GM19099 (cell line): ENCODE results near the gene LRRC4C.

Experiments
- POLR2A ChIP-seq: IDR thresholded peaks from 3 replicates; pipeline ENCODE4 v1.6.1; 2011; ENCODE audit warnings: low read depth; ENCODE audit not compliant: insufficient read length; ENCODE audit errors: extremely low read depth

The LRRC4C gene

DNA sequence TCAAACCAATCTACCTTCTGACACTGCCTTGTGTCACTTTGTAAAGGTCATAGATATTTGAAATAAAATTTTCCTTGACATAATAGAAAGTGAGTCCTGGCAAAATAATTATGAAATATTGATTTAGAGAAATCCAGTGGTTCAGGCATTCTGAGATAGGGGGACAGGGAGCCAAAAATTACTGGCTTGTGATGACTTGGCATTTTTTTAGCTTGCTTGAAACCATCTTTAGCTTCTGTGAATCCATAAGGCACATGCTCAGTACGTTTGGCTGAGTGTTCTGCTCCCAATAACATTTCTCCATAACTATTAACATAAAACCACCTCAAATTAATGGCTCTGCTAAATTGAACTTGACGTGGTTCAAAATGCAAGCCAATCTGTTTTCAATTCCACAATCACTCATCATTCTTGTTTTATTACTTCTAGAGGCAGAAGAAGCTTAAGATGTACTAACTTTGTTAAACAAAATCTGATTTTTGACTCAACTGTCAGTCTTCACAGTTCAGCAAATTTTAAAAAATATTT is 209.0 kb downstream of the LRRC4C start:
- no peak for TF ChIP-seq POLR2A

GRCh38 chr11:41247621-41248020 is 211.8 kb downstream of the LRRC4C start:
- TF ChIP-seq POLR2A: no peak

DNA sequence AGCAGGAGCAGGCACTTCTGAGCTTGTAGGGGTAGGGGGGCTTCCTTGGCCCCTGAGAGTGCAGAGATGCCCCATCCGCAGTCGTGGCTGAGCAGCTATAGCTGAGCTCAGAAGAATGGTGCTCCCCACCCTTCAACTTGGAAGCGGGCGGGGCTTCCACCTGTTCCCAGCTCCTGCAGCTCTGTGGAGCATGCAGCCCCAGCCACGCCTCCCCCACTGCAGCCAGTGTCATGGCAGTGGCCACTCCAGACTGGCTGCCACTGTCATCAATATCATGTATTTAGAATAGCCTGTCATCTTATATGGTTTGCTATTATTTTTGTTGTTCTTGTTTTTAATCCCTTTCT is 213.1 kb downstream of the LRRC4C start:
- TF ChIP-seq POLR2A: no peak

DNA sequence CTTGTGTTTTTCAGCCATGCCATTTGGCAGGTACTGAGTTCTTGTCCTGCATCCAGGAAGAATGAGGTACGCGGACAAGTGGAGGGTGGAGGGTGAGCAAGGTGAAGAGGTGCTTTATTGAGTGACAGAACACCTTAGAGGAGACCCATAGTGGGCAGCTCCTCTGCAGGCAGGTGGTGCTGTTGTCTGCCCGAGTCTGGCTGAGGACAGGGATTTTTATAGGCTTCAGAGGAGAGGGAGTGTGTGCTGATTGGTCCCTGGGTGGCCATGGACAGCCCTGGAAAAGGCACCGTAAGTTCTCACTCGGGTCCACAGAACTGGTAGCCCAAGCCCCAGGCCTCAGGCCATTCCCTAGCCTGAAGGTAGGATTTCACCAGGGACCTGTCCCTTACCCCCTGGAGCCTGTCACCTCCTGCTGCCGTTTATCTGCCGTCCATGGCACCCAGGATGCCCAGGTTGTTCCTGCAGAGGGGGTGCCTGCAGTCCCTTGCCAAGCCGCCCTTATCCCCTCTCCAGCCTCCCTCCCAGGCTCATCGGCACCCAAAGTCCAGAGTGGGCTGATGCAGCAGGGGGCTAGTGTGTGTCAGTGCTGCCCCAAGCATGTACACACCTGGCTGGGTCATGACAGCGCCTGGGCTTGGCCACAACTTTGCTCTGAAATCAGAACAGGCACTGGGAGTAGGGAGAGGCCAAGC is 213.6 kb downstream of the LRRC4C start:
- no peak for TF ChIP-seq POLR2A

DNA sequence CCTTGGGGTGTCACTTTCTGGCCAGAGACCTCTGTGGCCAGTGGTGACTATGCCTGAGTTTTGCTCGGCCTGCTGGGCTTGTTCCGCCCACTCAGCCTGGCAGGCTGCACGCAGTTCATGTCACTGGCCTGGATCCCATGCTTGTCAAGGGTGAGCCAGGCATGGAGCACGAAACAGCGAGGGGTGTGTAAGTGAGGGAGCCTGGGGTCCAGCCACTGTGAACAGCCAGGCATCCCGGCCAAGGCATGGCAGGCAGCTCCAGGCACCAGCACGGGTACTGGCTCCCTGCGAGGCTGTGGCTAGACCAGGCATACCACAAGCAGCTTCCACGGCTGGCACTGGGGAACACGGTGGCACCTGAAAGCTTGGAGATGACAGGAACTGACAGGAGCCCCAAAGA is 214.3 kb downstream of the LRRC4C start:
- TF ChIP-seq POLR2A: no peak

- TF ChIP-seq POLR2A: no peak
These were observed 222.1 kb downstream of the LRRC4C start for GRCh38 chr11:41237382-41237781.

- no peak for TF ChIP-seq POLR2A
These were observed 223.8 kb downstream of the LRRC4C start for GRCh38 chr11:41235668-41236067.

DNA sequence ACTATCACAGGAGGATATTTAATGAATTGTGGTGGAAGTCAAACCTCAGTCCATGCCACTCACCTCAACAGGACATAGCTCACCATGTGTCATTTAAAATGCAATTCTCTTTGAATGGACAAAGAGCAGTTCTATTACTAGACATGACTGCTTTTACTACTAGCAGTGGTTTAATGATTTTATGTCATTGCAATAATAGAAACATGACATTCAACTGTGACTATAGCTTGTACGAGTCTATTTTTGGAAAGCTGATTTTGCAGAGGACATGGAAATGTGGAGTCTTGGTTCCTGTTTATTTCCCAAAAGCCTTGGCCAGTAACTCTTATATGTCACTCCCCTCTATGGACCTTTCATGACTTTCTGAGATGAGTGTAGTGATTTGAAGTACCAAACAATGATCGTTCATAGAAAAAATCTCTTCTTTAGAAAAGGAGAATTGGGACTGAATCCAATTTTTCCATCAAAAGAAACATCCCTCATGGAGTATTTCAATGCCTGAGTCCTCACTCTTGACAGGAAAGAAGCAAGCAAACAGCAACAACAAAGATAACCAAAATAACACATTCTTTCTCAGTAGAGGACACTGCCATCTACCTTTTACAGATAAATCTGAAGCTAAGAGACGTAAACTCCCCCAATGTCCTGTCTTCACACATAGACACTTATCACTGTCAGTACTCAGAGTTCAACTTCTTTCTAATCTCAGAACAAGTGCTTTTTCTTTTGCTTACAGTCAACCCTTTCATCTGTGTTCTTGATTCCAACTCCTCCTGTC is 233.4 kb downstream of the LRRC4C start:
- no peak for TF ChIP-seq POLR2A

DNA sequence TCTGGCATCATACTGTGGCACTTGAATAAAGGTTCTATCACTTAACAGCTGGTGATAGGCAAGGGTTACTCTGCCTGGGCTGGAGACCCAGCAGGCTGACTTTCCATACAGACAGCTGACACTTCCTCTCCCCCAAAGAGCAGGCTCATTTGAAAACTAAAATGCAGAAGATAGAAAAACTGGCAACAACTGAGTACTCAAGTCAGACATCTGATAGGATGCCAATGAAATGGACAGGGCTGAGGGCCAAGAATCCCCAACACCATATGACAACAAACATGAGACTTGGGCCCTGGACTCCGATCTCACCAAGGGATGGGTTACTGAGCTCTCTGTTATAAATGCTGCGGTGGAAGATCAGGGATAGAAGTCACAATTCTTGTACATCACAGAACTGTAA is 237.2 kb downstream of the LRRC4C start:
- TF ChIP-seq POLR2A: no peak

GRCh38 chr11:41206388-41206787 is 253.1 kb downstream of the LRRC4C start:
- no peak for TF ChIP-seq POLR2A

GRCh38 chr11:41201156-41201555 is 258.3 kb downstream of the LRRC4C start:
- TF ChIP-seq POLR2A: no peak

DNA sequence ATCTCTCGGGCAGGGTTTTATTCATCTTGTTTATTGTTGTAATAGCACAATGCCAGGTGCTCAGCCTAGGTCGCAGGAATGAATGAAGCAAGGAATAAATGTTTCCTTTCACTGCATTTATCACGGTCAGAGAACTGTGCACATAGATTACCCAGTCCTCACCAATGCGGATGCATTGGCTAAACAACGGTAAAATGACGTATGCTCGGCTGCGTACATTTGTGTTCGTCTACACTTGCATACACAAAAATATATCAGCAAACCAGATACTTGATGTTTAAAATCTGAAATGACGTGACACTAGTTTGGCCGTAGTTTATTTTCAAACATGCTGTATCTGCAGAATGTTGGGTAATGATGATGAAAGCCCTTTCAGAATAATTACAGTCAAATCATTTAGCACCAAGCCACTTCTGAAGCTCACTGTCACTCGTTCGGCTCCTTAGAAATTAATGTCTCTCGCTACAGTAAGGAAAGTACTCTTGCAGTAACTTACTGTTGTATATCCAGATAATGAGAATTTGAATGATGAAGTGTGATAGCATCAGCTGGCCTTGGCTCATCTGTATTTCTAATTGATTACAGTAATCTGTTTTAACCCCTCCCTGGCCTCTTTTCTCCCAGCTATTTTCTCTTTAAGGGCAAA is 268.9 kb downstream of the LRRC4C start:
- no peak for TF ChIP-seq POLR2A

DNA sequence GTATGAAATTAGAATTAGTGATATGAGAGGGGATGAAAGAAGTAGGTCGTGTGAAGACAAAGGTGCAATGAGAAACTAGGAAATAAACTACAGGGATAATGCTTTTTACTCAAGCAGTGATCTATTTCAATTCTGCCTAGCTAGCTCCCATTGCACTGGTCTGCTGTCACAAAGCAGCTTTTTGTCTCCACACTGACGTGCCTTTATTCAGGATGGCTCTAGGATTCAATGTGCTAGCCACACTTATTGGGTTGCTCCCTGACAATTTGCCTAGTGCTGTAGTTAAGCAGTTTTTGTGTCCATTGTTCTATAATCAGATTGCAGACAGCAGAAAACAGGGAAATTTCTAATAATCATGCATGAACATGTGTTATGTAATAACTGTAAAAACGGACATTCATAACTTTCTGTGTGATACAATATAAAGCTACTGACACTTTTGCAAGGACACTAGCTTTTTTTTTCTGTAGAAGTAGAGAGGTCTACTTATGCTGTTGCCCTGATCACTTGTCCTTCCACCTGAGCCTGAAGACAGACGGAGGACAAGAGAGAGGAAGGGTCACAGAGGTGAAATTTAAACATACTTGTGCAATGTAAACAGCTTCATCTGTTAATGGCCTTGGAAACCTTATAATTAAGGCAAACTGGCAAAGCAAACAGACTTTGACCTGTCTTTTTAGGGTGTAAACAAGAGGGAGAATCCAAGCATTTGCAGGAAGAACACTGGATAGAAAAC is 269.6 kb downstream of the LRRC4C start:
- no peak for TF ChIP-seq POLR2A

DNA sequence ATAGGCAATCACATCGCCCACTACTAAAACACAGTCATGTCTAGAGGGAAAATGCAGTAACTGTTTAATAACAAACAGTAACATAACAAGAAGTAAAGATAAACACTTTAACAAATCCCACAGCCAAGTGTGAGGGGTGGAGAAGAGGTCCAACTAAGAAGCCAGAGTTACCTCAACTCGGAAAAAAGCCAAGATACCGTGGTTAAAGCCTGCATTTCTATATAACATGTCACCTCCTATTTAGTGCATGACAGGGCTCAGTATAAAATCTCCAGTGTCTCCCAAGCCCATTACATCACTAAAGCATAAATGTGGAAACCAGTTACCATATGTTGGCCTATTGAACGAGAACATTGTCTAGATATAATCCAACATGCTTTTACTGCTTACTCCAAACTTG is 281.7 kb downstream of the LRRC4C start:
- TF ChIP-seq POLR2A: no peak
